NB4 (cell line): ENCODE results near the gene ADGRD2.
A peak's percentile ranks its signal among the peaks of the same experiment; 100 is the strongest.

Experiments used
- DNase-seq: peaks from one replicate; pipeline ENCODE4 v3.0.0; 2010; ENCODE audit warnings: low read depth
- H3K4me3 ChIP-seq: one replicate; pipeline ENCODE4 v1.5.1; 2011; ENCODE audit warnings: mild to moderate bottlenecking, low read depth, low read length, moderate library complexity
- MYC ChIP-seq: IDR thresholded peaks from 2 replicates; pipeline ENCODE4 v1.6.1; 2011; ENCODE audit warnings: low read depth, low read length
- POLR2A ChIP-seq: IDR thresholded peaks from 2 replicates; pipeline ENCODE4 v1.6.1; 2011; ENCODE audit warnings: mild to moderate bottlenecking; ENCODE audit not compliant: insufficient read length; ENCODE audit errors: extremely low read depth
- TF ChIP-seq, protein P1 (sequence below): IDR thresholded peaks from one replicate; pipeline ENCODE4 v1.5.1; 2012; ENCODE audit warnings: low read depth, low read length
- TF ChIP-seq, protein P2 (sequence below): IDR thresholded peaks from 2 replicates; pipeline ENCODE4 v1.6.1; 2011; ENCODE audit warnings: low read depth, low read length

The ADGRD2 gene

DNA sequence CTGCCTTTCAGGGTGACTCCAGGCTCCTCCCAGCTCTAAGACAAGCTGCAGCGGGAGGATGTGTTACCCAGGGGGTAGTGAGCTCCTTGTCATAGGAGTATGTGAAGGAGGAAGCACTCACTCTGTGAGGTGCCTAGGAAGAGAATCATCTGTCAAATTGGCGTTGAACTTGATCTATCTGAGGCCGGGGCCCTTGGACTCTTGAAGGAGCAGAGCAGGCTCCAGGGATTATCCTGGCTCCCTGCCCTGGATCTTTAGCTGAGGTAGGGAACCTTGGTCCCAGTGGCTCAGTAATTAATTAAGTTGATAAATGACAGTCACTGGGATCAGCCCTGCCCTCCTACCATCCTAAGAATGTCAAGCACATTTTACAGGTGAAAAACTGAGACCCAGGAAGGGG, 15.5 kb downstream of the ADGRD2 start:
- no peak for TF ChIP-seq POLR2A
- TF ChIP-seq, protein P1, sequence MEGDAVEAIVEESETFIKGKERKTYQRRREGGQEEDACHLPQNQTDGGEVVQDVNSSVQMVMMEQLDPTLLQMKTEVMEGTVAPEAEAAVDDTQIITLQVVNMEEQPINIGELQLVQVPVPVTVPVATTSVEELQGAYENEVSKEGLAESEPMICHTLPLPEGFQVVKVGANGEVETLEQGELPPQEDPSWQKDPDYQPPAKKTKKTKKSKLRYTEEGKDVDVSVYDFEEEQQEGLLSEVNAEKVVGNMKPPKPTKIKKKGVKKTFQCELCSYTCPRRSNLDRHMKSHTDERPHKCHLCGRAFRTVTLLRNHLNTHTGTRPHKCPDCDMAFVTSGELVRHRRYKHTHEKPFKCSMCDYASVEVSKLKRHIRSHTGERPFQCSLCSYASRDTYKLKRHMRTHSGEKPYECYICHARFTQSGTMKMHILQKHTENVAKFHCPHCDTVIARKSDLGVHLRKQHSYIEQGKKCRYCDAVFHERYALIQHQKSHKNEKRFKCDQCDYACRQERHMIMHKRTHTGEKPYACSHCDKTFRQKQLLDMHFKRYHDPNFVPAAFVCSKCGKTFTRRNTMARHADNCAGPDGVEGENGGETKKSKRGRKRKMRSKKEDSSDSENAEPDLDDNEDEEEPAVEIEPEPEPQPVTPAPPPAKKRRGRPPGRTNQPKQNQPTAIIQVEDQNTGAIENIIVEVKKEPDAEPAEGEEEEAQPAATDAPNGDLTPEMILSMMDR, result no peak
- TF ChIP-seq, protein P2, sequence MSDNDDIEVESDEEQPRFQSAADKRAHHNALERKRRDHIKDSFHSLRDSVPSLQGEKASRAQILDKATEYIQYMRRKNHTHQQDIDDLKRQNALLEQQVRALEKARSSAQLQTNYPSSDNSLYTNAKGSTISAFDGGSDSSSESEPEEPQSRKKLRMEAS, result no peak
- no peak for DNase-seq
- no peak overlapping the region for H3K4me3 ChIP-seq

DNA sequence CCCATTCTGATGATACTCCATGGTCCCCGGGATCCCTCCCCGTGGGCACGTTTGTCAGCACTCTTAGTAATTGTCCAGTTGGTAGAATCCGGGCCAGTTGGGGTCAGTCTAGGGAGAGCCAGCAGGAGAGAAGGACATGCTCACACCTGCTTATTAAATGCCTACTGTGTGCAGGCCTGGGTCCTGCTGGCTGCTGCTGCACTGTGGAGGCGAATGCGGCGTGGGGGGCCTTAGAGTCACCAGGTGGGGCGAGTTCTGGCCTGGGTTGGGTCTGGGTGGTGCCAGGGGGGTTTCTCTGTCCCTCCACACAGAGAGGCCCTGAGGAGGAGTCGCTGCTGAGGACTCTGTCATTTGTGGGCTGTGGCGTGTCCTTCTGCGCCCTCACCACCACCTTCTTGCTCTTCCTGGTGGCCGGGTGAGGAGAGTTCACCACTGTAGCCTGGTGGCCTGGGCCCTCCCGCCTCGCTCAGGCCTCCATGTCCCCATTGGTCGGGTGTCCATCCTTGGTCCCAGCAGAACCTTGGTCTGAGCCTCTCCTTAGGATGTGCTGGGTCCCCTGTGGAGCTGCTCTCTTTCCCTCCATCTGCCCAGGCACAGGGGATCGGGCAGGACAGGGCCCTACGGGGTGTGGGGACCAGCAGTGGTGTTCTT, 17.3 kb downstream of the ADGRD2 start:
- no peak overlapping the region for H3K4me3 ChIP-seq
- no peak for DNase-seq
- no peak for TF ChIP-seq MYC

DNA sequence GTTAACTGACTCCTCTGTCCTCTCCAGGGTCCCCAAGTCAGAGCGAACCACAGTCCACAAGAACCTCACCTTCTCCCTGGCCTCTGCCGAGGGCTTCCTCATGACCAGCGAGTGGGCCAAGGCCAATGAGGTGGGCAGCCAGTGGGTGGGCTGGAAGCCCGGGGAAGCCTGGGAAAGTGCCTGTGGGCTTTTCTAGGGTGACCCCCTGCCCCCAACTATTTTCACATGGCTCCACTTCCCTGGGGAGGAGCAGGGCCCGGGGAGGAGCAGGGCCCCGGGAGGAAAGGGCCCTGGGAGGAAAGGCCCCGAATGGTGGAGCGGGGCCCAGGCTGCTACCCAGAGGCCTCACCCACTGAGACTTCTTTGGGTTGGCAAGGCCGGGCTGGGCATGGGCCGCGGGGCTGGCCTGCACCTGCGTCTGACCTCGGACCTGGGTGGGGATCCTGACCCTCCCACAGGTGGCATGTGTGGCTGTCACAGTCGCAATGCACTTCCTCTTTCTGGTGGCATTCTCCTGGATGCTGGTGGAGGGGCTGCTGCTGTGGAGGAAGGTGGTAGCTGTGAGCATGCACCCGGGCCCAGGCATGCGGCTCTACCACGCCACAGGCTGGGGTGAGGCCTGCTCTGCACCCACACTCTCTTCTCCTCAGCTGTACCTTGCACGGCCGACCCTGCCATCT, 17.9 kb downstream of the ADGRD2 start:
- peak; percentile 41 for DNase-seq
- TF ChIP-seq MYC (no peak), POLR2A (no peak)
- TF ChIP-seq, protein P1, result no peak
- H3K4me3 ChIP-seq, result no peak overlapping the region

DNA sequence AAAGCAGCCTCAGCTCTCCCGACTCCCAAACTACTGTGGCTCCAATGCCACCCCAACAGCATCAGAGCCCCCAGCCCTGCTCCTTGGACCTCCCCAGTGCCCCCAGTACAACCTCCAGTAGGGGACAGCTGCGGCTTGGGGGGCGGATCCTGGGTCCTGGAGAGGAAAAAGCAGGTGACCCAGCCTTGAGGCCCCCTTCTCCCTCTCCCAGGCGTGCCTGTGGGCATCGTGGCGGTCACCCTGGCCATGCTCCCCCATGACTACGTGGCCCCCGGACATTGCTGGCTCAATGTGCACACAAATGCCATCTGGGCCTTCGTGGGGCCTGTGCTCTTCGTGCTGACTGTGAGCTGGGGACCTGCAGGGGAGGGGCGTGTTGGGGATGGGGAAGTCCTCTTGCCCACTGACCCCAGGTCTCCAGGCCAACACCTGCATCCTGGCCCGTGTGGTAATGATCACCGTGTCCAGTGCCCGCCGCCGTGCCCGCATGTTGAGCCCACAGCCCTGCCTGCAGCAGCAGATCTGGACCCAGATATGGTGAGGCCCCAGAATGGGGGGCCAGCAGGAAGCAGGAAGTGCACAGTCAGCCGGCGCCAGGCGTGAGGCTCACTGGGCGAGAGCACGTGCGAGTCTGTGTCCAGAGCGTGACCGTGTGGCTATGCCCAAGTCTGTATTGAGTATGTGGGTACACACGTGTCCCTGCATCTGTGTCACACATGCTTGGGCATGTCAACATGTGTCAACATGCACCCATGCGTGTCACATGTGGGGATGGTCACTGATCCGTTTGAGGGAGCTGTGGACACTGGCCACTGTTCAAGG, 19.0 kb downstream of the ADGRD2 start:
- DNase-seq, result no peak
- TF ChIP-seq, protein P1, result no peak
- TF ChIP-seq, protein P2, result no peak
- TF ChIP-seq POLR2A, result no peak
- H3K4me3 ChIP-seq, result no peak overlapping the region

DNA sequence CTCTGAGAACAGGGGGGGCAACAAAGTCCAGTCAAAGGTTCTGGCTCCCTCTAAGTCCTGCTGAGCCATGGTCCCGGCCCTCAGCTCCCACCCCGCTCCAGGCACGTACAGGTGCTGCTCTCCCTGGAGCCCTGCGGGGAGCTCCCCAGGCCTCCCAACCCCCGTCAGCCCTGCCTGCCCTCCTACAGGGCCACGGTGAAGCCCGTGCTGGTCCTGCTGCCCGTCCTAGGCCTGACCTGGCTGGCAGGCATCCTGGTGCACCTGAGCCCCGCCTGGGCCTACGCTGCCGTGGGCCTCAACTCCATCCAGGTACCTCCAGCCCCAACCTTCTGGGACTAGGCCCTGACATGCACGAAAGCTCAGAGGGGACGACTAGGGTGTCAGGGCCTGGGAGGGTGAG, 20.1 kb downstream of the ADGRD2 start:
- H3K4me3 ChIP-seq, result no peak overlapping the region
- DNase-seq, result no peak
- TF ChIP-seq, protein P2, result no peak
- no peak for TF ChIP-seq MYC
- TF ChIP-seq POLR2A, result no peak
- TF ChIP-seq, protein P1, result no peak

DNA sequence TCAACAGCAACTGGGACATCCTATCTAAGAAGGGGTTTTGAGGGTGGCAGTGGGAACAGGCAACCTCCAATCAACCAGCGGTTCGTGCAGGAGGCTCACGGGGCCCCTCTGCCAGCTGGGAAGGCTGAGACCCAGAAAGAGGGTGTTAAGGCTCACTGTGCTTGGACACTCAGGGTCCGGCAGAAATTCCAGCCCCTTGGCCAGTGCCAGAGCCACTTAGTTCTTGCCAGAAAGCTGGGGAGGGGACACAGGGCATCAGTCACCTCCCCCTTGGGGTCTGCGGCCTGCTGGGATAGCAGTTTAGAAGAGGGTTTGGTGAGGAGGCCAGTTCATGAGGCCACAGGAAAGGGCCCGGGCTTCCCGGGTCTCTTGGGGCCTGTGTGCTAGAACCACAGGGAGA, 20.5 kb downstream of the ADGRD2 start:
- no peak overlapping the region for H3K4me3 ChIP-seq
- TF ChIP-seq, protein P2, result no peak
- TF ChIP-seq MYC (no peak), POLR2A (no peak)
- TF ChIP-seq, protein P1, result no peak

More for the DNA sequence above, 20.5 kb downstream of the ADGRD2 start:
- DNase-seq, result no peak
